ENCODE measurements around the gene ZBTB20. TPM values are rescaled to one million over a fixed set of nuclear protein-coding genes. Genes with fewer than 3 reads are reported as not detected.

The ZBTB20 gene
- total and polyA plus RNA-seq, 9 donors, result 4.3 to 160 (median 107) TPM

GRCh38 chr3:114307222-114307830 is 839.8 kb downstream of the ZBTB20 start:
- H3K9me3 ChIP-seq, result no peaks in the 10 kb centered on the region
- no peak for TF ChIP-seq EP300 (IDR thresholded peaks at IDR 0.05)
- TF ChIP-seq POLR2A (IDR thresholded peaks at IDR 0.05), result no peak
- TF ChIP-seq CTCF (IDR thresholded peaks at IDR 0.05), result no peak
- no peaks in the 10 kb centered on the region for H3K4me1 ChIP-seq (ENCODE audit: insufficient read depth)
- 83 to 86% (median 84%) methylated on average over 8 of the region's 8 CpGs for WGBS, 3 donors
- no peaks in the 10 kb centered on the region for H3K36me3 ChIP-seq
- no peak overlapping the region for H3K4me3 ChIP-seq
- H3K27ac ChIP-seq, result no peak overlapping the region
- intact Hi-C loops (cut with DNase I), result no loop called here
- no peak for DNase-seq
- H3K27me3 ChIP-seq, result no peaks in the 10 kb centered on the region

- H3K27ac ChIP-seq, result no peak overlapping the region
- TF ChIP-seq CTCF (IDR thresholded peaks at IDR 0.05) (no peak), POLR2A (IDR thresholded peaks at IDR 0.05) (no peak), EP300 (IDR thresholded peaks at IDR 0.05) (no peak)
- H3K36me3 ChIP-seq, result no peaks in the 10 kb centered on the region
- H3K27me3 ChIP-seq, result no peaks in the 10 kb centered on the region
- H3K4me3 ChIP-seq, result no peak overlapping the region
- DNase-seq, result no peak
- no peaks in the 10 kb centered on the region for H3K9me3 ChIP-seq
- intact Hi-C loops (cut with DNase I), result no loop called here
- 75 to 84% (median 75%) methylated on average over 5 of the region's 5 CpGs for WGBS, 3 donors
- H3K4me1 ChIP-seq (ENCODE audit: insufficient read depth), result no peaks in the 10 kb centered on the region
Observed at GRCh38 chr3:114299941-114300624, 847.0 kb downstream of the ZBTB20 start.

GRCh38 chr3:114299421-114299820 is 847.7 kb downstream of the ZBTB20 start:
- H3K27ac ChIP-seq, result no peak overlapping the region
- H3K27me3 ChIP-seq, result no peaks in the 10 kb centered on the region
- TF ChIP-seq EP300 (IDR thresholded peaks at IDR 0.05) (no peak), CTCF (IDR thresholded peaks at IDR 0.05) (no peak), POLR2A (IDR thresholded peaks at IDR 0.05) (no peak)
- no peak overlapping the region for H3K4me3 ChIP-seq
- H3K36me3 ChIP-seq, result no peaks in the 10 kb centered on the region
- intact Hi-C loops (cut with DNase I), result no loop called here
- 79 to 85% (median 82%) methylated on average over 13 of the region's 13 CpGs for WGBS, 3 donors
- no peaks in the 10 kb centered on the region for H3K4me1 ChIP-seq (ENCODE audit: insufficient read depth)
- no peak for DNase-seq
- no peaks in the 10 kb centered on the region for H3K9me3 ChIP-seq

GRCh38 chr3:114295946-114296345 is 851.1 kb downstream of the ZBTB20 start:
- Histone ChIP-seq H3K27me3 (no peaks in the 10 kb centered on the region), H3K4me3 (no peak overlapping the region), H3K36me3 (no peaks in the 10 kb centered on the region), H3K27ac (no peak overlapping the region), H3K4me1 (ENCODE audit: insufficient read depth) (no peaks in the 10 kb centered on the region), H3K9me3 (no peaks in the 10 kb centered on the region)
- no peak for TF ChIP-seq POLR2A (IDR thresholded peaks at IDR 0.05)
- no peak for TF ChIP-seq EP300 (IDR thresholded peaks at IDR 0.05)
- no peak for TF ChIP-seq CTCF (IDR thresholded peaks at IDR 0.05)
- no peak for DNase-seq
- intact Hi-C loops (cut with DNase I), result no loop called here
- WGBS, 3 donors, result 81 to 93% (median 83%) methylated on average over 2 of the region's 2 CpGs
